Measurements from ENCODE around the gene GNG2.

- no peak for TF ChIP-seq EP300 (IDR thresholded peaks at IDR 0.05; ENCODE audit: borderline replicate concordance in 1 of 2, low read depth in 2 of 2, low read length in 2 of 2)
- no peak for TF ChIP-seq SIRT6 (IDR thresholded peaks at IDR 0.05; ENCODE audit: low read length)
- TF ChIP-seq SP1 (IDR thresholded peaks at IDR 0.05; ENCODE audit: low read depth, low read length): no peak
- TF ChIP-seq BACH1 (IDR thresholded peaks at IDR 0.05; ENCODE audit: low read length): no peak
- no peak for TF ChIP-seq CTCF (IDR thresholded peaks at IDR 0.05; ENCODE audit: control extremely low read depth in 1 of 3, insufficient read depth in 1 of 3, low read depth in 1 of 3, low read length in 3 of 3)
- TF ChIP-seq JUN (IDR thresholded peaks at IDR 0.05; ENCODE audit: low read depth, low read length): no peak
- TF ChIP-seq POLR2A (IDR thresholded peaks at IDR 0.05; ENCODE audit: control extremely low read depth in 1 of 2, low read depth in 2 of 2, low read length in 2 of 2): no peak
- TF ChIP-seq EZH2 (IDR thresholded peaks at IDR 0.05; ENCODE audit: low read depth, low read length, severe bottlenecking): no peak
- no peak for TF ChIP-seq RXRA (IDR thresholded peaks at IDR 0.05; ENCODE audit: insufficient read depth, low read depth, low read length)
- TF ChIP-seq CHD7 (IDR thresholded peaks at IDR 0.05; ENCODE audit: insufficient replicate concordance, low read length): no peak
These were observed 137.9 kb downstream of the GNG2 start for GRCh38 chr14:51998348-51998747.
